K562 (cell line): ENCODE measurements around the gene WASL. TPM values are rescaled to one million over a fixed set of nuclear protein-coding genes. Genes with fewer than 3 reads are reported as not detected.
A peak's percentile ranks its signal among the peaks of the same experiment; 100 is the strongest.

Experiments
- AFF4 ChIP-seq: sonication (generic); formaldehyde crosslinking; IDR thresholded peaks from 2 replicates; pipeline ENCODE4 v1.8.0; 2023; ENCODE audit warnings: mild to moderate bottlenecking, missing genetic modification reagents
- HDGF ChIP-seq: fragments of 450-650 bp; IDR thresholded peaks from 2 replicates; pipeline ENCODE4 v1.6.1; 2016
- HNRNPL ChIP-seq: fragments of 200-400 bp; formaldehyde crosslinking; IDR thresholded peaks from 2 replicates; pipeline ENCODE4 v1.6.1; 2017; ENCODE audit warnings: low read depth, mild to moderate bottlenecking, low read length
- MTA1 ChIP-seq: fragments of 450-650 bp; IDR thresholded peaks from 2 replicates; pipeline ENCODE4 v1.6.1; 2017; ENCODE audit warnings: borderline replicate concordance
- RBM25 ChIP-seq: fragments of 200-400 bp; formaldehyde crosslinking; IDR thresholded peaks from 2 replicates; pipeline ENCODE4 v1.6.1; 2018; ENCODE audit warnings: low read length, low read depth, moderate library complexity; ENCODE audit not compliant: severe bottlenecking
- SMAD1 ChIP-seq: fragments of 150-350 bp; IDR thresholded peaks from 2 replicates; pipeline ENCODE4 v1.6.1; 2014; ENCODE audit warnings: low read length, low read depth; ENCODE audit not compliant: partially characterized antibody
- SMARCA5 ChIP-seq: fragments of 450-650 bp; IDR thresholded peaks from 2 replicates; pipeline ENCODE4 v1.6.1; 2016
- SMC3 ChIP-seq: conservative IDR thresholded peaks from 2 replicates; pipeline ENCODE4 v1.6.1; 2011; ENCODE audit warnings: low read depth, low read length, improper control_type of control experiment; ENCODE audit not compliant: insufficient read depth
- SOX6 ChIP-seq: fragments of 450-650 bp; IDR thresholded peaks from 2 replicates; pipeline ENCODE4 v1.6.1; 2014; ENCODE audit warnings: mild to moderate bottlenecking
- SP1 ChIP-seq: sonication (generic); formaldehyde crosslinking; IDR thresholded peaks from 2 replicates; pipeline ENCODE4 v1.8.1; 2022; ENCODE audit warnings: mild to moderate bottlenecking, missing genetic modification reagents
- STAT5A ChIP-seq: IDR thresholded peaks from 2 replicates; pipeline ENCODE4 v1.6.1; 2012; ENCODE audit warnings: low read length, inconsistent platforms, borderline replicate concordance
- TCFL5 ChIP-seq: fragments of 250-450 bp; sonication (Bioruptor Pico); conservative IDR thresholded peaks from 2 replicates; pipeline ENCODE4 v1.6.1; 2021; ENCODE audit warnings: mild to moderate bottlenecking, moderate library complexity, matching md5 sums
- ZBTB9 ChIP-seq: fragments of 450-650 bp; formaldehyde crosslinking; IDR thresholded peaks from 2 replicates; pipeline ENCODE4 v1.4.0; 2020; ENCODE audit warnings: mild to moderate bottlenecking, moderate library complexity
- ZC3H8 ChIP-seq: fragments of 450-650 bp; IDR thresholded peaks from 2 replicates; pipeline ENCODE4 v1.6.1; 2017
- ZKSCAN1 ChIP-seq: fragments of 150-350 bp; IDR thresholded peaks from 2 replicates; pipeline ENCODE4 v1.6.1; 2016; ENCODE audit warnings: low read depth, low read length
- polyA plus RNA-seq, 8 experiments: library from polyadenylated mRNA; depleted of rRNA in 4 of 8; stranded (reverse) in 5 of 8; unstranded in 3 of 8; fragments of >200 nt; fragmentation: Nextera tagmentation in 2 of 8; fragmentation: Illumina TruSeq in 1 of 8; extraction: Ambion mirVana in 2 of 8; extraction: Trizol in 1 of 8; gene quantifications; 2 replicates each; pipeline versions ENCODE4 v1.2.1 to v1.2.3, GENCODE V29; 2011 to 2014; ENCODE audit warnings: inconsistent platforms in 1 of 8, missing spikeins in 1 of 8
- total RNA-seq, 7 experiments: library from RNA; depleted of rRNA in 6 of 7; stranded (reverse); fragments of >200 nt in 6 of 7; fragmentation: Illumina TruSeq in 2 of 7; extraction: Trizol in 2 of 7; gene quantifications; 2 replicates each; pipeline versions ENCODE4 v1.2.1 to v1.2.3, GENCODE V29; 2011 to 2021; ENCODE audit warnings: low replicate concordance in 1 of 7
- TF ChIP-seq, protein P1 (sequence below): IDR thresholded peaks from 3 replicates; pipeline ENCODE4 v1.6.1; 2011; ENCODE audit warnings: borderline replicate concordance, mild to moderate bottlenecking, moderate library complexity; ENCODE audit not compliant: insufficient read length; ENCODE audit errors: extremely low read depth
- TF ChIP-seq, protein P2 (sequence below): sonication (generic); formaldehyde crosslinking; IDR thresholded peaks from 2 replicates; pipeline ENCODE4 v1.8.0; 2022; ENCODE audit warnings: mild to moderate bottlenecking, missing genetic modification reagents, borderline replicate concordance

Gene WASL
- total and polyA plus RNA-seq, 9 of the 15 experiments (the other 6 are each of a cell fraction or from before 2014, with no cell fraction given): 3.2 to 13.9 (median 8.3) TPM

- TF ChIP-seq, protein P1, sequence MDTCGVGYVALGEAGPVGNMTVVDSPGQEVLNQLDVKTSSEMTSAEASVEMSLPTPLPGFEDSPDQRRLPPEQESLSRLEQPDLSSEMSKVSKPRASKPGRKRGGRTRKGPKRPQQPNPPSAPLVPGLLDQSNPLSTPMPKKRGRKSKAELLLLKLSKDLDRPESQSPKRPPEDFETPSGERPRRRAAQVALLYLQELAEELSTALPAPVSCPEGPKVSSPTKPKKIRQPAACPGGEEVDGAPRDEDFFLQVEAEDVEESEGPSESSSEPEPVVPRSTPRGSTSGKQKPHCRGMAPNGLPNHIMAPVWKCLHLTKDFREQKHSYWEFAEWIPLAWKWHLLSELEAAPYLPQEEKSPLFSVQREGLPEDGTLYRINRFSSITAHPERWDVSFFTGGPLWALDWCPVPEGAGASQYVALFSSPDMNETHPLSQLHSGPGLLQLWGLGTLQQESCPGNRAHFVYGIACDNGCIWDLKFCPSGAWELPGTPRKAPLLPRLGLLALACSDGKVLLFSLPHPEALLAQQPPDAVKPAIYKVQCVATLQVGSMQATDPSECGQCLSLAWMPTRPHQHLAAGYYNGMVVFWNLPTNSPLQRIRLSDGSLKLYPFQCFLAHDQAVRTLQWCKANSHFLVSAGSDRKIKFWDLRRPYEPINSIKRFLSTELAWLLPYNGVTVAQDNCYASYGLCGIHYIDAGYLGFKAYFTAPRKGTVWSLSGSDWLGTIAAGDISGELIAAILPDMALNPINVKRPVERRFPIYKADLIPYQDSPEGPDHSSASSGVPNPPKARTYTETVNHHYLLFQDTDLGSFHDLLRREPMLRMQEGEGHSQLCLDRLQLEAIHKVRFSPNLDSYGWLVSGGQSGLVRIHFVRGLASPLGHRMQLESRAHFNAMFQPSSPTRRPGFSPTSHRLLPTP: no peak
- TF ChIP-seq ZKSCAN1 (no peak), TCFL5 (CRISPR knock-in tag) (0 out of 2 replicates have a peak, but pooled peaks have one; percentile 41), HNRNPL (peak; percentile 74; the same call in 1 of the 2 replicates), HDGF (no peak), SMARCA5 (no peak), MTA1 (no peak), SOX6 (peak; percentile 66), ZBTB9 (CRISPR knock-in tag) (peak; percentile 90), ZC3H8 (0 out of 2 replicates have a peak, but pooled peaks have one; percentile 25), SP1 (CRISPR knock-in tag) (no peak; the same call in none of the 2 replicates), STAT5A (no peak), RBM25 (peak; percentile 75), AFF4 (CRISPR knock-in tag) (peak; percentile 91), SMAD1 (peak; percentile 33), SMC3 (0 out of 2 replicates have a peak, but pooled peaks have one; percentile 6)
- TF ChIP-seq, protein P2, sequence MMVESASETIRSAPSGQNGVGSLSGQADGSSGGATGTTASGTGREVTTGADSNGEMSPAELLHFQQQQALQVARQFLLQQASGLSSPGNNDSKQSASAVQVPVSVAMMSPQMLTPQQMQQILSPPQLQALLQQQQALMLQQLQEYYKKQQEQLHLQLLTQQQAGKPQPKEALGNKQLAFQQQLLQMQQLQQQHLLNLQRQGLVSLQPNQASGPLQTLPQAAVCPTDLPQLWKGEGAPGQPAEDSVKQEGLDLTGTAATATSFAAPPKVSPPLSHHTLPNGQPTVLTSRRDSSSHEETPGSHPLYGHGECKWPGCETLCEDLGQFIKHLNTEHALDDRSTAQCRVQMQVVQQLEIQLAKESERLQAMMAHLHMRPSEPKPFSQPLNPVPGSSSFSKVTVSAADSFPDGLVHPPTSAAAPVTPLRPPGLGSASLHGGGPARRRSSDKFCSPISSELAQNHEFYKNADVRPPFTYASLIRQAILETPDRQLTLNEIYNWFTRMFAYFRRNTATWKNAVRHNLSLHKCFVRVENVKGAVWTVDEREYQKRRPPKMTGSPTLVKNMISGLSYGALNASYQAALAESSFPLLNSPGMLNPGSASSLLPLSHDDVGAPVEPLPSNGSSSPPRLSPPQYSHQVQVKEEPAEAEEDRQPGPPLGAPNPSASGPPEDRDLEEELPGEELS: peak; percentile 78; the same call in 1 of the 2 replicates
Measured at GRCh38 chr7:123748734-123749536, at the start of gene WASL (continued).
